GM18499 (cell line): ENCODE data around the gene LIPH.
"Not testable (repeated sequence)": the region's sequence is repeated elsewhere in the genome, so short reads cannot be mapped to it uniquely, and the experiment has no call there.

Source experiments
- ATAC-seq: cut with Tn5 transposase; IDR thresholded peaks from one replicate; pipeline ENCODE4 v1.9.1; 2021; ENCODE audit warnings: moderate number of reproducible peaks; ENCODE audit not compliant: insufficient read depth, unreplicated experiment

LIPH gene

DNA sequence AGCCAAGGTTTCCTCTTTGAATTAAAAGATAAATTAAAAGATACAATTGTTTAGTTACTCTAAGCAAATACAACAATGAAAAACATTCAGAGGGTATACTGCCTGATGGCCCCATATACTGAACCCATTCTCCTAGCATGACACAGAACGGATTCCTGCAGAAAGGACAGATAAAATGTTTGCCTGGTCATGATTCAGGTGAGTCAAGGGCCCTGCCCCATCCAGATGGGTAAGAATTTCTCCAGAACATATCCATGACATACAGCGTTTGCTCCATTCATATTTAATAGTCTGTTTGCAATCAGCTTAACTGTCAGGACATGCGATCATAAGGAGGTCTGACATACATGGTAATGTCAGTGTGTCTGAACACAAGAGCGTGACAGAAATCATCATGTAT lies 62.1 kb downstream of the LIPH start:
- no peak for ATAC-seq

DNA sequence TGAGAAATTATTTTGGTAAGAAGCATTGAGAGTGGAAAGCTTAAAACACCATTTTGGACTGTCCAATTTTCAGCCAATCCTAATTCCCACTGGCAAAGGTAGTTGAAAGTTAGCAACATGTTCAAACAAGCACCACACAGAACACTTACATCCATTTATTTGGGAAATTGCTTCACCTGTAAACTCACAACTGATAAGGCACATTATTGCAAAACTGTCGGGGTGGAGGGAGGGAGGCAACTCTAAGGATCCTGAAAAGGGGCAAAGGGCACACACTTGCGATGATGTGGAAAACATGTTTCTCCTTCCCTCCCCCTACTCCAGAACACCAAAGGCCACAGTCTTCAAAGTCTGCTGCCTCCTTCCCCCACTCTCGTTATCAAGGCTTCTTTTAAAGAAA lies 62.9 kb downstream of the LIPH start:
- no peak for ATAC-seq

DNA sequence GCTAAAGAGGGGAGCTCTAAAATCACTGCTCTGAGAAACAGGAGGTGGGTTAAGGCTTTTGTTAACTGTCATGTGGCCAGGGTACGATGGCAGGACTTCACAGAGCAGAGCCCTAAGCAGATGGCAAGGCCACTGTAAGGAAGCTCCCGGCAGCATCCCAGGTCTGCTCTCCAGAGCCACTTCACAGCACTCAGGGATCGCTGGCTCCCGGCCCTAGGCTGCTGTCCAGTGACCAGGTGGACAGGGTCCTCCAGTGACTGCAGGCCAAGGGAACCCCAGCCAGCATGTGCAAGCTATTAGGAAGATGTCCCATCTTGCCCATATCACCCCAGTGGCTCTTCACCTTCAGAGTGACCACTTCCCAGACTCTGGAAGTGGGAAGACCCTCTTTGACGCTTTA lies 63.9 kb downstream of the LIPH start:
- no peak for ATAC-seq

DNA sequence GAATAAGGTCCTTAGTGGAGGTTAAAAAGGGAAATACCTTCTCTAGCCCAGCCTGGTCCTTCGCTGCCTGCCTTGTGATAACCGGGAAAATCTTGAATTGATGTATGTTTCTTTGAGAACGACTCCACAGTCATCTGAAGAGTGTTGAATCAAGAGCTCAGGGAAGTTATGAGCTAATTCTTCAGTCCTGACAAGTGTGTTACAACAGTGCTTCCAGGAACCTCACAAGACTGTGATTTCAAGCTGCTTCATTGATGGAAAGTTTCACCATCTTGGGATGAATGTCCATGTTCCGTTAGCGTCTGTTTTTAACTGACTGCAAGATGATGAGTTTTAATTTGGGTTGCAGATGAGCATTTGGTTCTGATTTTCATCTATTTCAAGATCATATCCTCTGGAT lies 66.0 kb downstream of the LIPH start:
- ATAC-seq: no peak

DNA sequence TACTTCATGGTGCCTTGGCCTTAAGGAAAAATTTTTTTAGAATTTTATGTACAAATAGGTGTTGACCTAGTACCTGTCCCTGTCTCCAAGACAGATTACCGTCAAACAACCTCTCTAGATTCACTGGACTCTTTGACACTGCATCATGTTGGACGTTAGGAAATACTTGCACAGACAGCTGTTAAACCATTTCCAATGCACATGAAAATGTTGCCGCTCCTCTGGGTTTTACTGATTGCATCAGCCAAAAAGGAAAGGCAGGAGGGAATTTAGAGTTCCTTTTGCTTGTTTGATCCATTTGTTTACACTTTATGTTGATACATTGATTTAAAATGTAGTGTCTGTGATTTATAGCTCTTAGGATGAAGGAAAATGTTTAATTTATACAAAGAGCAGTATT lies 68.1 kb downstream of the LIPH start:
- no peak for ATAC-seq

DNA sequence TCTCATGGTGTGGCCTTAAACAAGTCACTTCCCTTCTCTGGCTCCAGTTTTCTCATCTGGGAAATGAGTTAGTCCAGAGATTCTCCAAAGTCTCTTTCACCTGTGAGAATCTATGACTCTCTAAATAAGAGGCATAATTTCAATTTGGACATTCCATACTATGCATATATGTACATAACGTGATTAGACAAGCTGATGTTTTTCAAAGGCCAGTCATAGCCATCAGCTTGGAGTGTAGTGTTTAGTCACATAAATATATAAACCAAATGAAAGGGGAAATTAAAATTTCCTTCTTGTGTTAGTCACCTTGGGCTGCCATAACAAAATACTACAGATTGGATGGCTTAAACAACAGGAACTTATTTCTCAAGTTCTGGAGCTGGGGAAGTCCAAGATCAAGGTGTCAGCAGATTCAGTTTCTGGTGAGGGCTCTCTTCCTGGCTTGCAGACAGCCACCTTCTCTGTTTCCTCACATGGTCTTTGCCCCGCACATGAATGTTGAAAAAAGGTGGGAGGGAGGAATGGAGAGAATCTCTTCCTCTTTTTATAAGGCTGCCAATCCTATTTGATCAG lies 72.9 kb downstream of the LIPH start:
- ATAC-seq: no peak

DNA sequence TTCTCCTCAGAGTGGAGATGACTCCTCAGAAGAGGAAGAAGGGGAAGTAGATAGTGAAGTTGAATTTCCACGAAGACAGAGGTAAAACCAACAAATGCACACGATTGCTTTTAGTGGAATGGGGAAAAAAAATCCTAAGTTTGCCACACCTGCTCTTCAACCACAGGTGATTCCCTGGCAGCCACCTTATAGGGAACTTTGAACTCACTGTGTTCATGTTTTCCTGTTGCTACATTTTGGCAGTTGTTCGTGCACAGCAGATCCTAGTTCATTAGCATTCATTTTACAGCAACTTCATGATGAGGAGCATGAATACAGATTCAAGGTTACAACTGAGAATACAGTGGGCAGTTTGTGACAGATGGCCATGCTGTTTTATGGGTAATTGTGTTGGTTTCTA lies 75.1 kb downstream of the LIPH start:
- ATAC-seq: no peak

DNA sequence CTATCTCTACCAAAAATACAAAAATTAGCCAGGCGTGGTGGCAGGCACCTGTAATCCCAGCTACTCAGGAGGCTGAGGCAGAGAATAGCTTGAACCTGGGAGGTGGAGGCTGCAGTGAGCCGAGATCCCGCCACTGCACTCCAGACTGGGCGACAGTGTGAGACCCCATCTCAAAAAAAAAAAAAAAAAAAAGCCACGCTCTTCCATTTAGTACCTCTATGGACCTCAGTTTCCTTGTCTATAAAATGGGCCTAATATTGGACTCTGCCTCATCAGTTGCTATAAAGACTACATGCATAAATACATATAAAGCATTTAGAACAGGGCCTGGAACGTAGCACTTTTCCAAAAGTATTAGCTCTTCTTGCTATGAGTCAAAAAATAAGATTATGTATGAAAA lies 77.5 kb downstream of the LIPH start:
- ATAC-seq: not testable (repeated sequence)

DNA sequence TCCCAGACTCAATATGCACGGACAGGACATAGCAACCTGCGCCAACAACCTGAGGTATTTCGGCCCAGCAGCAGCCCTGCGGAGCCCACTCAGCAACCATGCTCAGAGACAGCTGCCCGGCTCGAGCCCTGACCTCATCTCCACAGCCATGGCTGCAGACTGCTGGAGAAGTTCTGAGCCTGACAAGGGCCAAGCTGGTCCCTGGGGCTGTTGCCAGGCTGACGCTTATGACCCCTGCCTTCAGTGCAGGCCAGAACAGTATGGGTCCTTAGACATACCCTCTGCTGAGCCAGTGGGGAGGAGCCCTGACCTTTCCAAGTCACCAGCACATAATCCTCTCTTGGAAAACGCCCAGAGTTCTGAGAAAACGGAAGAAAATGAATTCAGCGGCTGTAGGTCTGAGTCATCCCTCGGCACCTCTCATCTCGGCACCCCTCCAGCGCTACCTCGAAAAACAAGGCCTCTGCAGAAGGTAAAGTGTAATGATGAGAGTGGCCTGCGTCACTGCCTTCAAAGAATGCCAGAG lies 79.0 kb downstream of the LIPH start:
- no peak for ATAC-seq

DNA sequence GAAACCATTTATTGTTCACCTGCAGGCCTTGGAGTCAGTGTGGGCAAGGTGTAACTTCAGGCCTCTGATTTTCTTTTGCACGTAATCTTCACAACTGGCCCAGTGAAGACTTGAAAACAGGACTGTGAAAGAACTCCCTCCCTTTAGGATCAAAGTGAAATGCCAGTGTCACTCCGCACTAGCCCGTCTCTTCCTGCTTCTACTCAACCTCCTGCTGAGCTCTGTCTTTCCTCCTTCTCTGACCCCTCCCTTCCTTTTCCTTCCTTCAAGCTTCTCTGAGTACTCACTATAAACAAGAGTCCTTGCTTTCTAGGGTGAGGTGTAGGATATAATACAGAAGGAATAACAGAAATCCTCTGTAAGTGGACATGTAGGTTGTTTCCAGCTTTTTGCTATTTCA lies 82.1 kb downstream of the LIPH start:
- no peak for ATAC-seq

DNA sequence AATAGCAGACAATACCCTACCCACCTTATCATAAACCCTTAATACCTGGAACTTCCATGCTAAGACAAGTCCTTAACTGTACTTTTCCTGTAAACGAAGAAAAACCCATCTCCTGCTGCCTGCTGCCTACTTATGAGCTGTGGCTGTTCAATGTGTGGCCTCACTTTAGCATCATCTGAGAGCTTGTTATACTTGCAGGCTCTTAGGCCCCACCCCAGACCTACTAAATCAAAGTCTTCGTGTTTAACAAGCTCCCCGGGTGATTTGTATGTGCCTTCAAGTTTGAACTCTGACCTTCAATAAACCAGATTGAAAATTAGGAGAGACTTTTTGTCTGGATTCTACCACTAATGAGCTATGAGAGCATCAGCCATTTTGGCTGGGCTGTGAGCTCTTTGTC lies 82.8 kb downstream of the LIPH start:
- ATAC-seq: no peak

DNA sequence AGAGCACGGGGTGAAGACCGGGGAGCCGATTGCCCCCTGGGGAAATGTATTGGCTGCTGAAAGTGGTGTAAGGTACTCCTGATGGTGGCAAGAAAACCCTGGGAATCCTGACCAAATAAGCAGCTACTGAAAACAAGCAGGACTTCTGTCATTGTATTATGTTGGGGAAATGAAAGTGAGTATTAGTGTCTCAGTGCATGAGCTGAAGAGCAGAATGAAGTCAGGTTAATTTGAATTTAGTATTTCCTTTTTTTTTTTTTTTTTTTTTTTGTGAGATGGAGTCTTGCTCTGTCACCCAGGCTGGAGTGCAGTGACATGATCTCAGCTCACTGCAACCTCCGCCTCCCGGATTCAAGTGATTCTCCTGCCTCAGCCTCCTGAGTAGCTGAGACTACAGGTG lies 86.3 kb downstream of the LIPH start:
- not testable (repeated sequence) for ATAC-seq

DNA sequence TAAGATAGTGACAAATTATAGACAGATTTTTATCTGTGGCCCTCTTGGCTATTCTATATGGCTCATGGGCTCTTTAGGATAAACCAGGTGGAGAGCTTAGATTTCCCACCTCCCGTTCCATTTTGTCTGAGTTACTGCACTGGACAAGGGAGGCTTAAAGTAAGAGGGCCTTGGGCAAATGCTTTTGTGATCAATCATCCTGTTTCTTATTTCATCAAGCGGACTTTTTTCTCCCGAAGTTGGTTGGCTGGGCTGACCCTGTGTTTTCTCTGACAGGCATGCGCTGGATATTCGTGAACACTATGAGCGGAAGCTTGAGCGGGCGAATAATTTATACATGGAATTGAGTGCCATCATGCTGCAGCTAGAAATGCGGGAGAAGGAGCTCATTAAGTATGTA lies 86.9 kb downstream of the LIPH start:
- ATAC-seq: no peak

DNA sequence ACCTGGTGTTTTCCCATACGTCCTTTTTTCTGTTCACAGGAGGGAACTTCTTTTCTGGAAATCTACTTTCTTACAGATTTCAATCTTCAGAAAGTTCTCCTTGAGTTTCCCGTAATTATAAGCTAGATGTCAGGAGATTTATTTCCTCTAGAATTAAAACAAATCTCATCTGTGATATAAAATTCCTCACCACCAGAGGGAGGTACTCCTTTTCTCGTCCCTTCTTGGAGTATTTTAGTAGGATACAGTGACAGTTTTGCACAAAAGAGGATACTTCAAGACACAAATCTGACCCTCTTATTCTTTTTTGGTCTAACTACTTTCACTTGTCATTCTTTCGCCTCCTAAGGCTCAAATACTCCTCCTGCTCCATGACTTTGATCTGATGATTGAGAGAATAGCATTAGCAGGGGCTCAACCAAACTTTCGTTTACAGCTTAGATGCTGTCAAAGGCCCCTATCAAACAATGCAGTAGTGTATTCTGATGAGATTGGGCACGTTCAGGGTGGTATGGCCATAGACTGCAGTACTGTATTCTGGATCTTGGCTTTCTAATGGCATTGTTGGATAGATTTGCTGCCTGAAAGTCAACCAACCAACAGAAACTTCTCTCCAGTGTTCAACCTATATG lies 91.6 kb downstream of the LIPH start:
- ATAC-seq: no peak

DNA sequence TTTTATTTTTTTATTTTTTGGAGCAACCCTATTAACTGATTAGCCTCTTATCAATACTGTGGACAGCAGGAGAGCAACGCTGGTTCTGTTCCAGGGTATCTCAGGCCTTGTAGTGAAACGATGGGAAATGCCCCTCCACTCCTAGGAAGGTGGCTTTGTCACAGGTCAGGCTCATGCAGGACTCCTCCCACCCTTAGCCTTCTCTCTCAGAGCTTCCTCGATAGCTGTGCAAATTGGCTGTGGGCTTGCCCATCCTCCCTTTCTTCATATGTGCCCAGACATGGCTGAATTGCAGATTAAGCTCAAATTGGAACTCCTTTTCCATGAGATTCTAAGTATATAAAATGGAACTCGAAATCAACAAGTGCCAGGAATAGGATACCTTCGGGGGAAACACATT lies 92.1 kb downstream of the LIPH start:
- ATAC-seq: no peak

DNA sequence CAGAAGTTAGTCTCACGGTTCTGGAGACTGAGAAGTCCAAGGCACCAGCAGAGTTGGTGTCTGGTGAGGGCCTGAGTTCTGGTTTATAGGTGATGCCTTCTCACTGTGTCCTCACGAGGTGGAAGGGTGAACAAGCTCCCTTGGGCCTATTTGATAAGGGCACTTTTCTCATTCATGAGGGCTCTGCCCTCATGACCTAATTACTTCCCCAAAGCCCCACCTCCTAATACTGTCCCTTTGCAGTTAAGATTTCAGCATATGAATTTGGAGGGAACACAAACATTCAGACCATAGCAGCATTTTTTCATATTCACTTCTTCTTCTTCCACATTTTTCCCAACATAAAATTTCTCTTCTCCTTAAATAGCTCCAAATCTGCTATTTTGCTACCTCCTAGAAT lies 95.0 kb downstream of the LIPH start:
- no peak for ATAC-seq
